ENCODE data around the gene TCAP.

The TCAP gene

DNA sequence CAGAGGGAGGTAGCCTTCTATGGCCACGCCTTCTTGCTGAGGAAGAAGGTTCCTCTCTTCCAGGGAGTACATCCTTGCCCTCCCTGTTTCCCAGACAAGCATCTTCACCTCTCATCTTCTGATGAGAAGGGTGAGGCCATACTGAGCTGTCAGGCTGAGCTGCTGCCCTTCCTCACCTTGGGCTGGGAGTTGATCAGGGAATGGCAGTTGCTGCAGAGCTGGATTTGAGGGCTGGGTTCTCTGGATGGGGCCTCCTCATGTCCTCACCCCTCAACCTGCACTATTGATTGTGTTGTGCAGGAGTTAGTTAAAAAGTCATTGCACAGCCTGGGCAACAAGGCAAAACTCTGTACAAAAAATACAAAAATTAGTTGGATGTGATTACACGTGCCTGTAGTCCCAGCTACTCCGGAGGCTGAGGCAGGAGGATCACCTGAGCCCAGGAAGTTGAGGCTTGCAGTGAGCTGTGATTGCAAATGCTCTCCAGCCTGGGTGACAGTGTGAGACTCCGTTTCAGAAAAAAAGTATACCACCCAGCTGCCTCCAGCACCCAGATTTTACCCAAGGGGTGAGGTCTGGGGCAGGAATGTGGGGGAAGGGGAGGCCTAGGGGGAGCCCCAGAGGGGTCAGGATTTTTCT lies 36.8 kb downstream of the TCAP start:
- TF ChIP-seq, protein P1, sequence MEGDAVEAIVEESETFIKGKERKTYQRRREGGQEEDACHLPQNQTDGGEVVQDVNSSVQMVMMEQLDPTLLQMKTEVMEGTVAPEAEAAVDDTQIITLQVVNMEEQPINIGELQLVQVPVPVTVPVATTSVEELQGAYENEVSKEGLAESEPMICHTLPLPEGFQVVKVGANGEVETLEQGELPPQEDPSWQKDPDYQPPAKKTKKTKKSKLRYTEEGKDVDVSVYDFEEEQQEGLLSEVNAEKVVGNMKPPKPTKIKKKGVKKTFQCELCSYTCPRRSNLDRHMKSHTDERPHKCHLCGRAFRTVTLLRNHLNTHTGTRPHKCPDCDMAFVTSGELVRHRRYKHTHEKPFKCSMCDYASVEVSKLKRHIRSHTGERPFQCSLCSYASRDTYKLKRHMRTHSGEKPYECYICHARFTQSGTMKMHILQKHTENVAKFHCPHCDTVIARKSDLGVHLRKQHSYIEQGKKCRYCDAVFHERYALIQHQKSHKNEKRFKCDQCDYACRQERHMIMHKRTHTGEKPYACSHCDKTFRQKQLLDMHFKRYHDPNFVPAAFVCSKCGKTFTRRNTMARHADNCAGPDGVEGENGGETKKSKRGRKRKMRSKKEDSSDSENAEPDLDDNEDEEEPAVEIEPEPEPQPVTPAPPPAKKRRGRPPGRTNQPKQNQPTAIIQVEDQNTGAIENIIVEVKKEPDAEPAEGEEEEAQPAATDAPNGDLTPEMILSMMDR (IDR thresholded peaks at IDR 0.05): no peak

DNA sequence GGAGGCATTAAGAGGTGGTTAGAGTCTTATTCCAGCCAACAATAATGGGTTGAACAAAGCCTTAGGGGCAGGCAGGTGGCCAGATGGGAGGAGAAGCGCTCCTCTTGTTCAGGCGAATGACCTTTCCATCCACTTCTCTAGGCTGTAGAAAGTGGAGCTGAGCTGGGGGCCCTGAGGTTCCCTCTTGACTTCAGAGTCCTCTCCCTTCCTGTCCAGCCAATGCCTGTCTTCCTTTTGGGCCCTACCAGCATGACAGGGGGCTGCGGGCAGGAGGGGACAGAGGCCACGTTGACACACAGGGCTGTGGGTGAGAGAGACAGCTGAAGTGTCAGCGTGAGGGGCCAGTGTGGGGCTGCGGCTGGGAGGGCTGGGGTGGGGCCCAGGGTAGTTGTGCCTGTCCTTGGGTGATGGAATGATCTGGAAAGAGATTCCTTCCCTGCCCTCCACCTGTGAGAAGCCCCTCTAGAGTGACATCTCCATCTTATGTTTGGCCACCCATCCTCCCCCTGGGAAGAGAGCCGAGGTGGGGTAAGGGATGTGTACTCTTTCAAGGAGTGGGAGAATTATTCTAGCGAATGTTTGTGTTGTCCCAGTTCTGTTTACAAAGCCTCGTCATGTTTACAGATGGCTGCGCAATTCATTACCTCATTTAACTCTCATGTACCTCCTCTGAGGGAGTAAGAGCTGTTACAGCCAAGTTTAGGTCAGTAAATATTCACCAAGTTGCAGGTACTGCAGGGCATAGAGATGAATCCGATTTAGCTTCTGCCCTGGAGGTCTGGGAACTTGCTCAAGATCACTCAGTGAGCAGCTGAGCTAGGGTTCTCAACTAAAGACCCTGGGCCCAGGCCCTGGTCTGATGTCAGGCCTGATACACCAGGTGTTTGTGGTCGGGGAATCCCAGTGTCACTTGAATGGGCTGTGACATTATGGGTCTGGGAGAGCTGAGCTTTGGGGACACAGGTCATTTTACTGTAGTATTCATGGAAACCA lies 38.0 kb downstream of the TCAP start:
- TF ChIP-seq, protein P1 (IDR thresholded peaks at IDR 0.05): no peak

DNA sequence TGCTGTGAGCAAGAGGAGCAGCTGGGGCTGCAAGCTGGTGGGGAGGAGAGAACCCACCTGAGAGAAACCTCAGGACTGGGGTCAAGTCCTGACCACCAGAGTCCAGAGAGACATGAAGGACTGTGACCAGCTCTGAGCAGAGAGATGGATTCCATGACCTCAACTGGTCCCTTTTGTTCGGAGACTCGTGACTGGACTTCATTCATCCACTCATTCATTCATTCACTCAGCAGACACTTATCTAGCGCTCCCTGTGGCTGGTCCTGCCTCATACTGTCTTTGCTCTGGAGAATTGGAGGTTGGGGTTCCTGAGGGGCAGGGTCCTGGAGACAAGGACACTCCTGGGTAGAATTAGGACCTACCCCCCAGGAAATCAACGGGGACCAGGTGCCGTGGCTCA lies 38.8 kb downstream of the TCAP start:
- TF ChIP-seq, protein P1 (IDR thresholded peaks at IDR 0.05): no peak

DNA sequence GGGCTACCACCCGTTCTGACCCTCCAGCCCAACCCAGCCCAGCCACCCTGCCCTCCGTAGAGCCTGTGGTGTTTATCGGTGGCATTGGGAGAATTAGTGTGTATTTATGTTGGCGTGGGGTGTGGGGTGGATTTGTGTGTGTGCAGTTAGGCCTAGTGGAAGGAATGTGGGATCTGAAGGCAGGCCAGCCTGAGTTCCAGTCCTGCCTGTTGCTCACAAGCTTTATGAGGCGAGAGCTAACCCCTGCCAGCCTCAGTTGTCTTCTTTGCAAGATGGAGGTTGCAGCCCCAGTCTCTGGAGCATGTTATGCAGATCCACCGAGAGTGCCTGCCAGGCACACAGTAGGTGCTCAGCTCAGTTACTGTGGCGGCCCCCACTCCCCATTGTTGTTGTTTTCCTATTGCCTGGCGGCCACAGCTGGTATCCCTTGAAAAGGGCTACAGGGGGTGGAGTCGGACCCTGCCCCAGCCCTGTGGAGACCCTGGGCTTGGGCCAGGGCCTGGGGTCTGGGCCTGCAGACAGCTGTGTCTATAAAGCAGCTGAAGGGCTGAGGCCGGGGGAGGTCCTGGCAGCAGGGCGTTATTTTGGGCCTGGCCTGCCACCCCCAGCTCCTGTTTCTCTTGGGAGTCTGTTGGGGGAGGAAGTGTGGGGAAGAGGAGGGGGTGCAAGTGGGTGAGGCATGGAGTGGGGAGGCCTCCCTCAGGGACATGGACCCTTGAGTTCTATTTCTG lies 39.8 kb downstream of the TCAP start:
- TF ChIP-seq, protein P1 (IDR thresholded peaks at IDR 0.05): peak; percentile 19; the same call in 1 of the 2 replicates

DNA sequence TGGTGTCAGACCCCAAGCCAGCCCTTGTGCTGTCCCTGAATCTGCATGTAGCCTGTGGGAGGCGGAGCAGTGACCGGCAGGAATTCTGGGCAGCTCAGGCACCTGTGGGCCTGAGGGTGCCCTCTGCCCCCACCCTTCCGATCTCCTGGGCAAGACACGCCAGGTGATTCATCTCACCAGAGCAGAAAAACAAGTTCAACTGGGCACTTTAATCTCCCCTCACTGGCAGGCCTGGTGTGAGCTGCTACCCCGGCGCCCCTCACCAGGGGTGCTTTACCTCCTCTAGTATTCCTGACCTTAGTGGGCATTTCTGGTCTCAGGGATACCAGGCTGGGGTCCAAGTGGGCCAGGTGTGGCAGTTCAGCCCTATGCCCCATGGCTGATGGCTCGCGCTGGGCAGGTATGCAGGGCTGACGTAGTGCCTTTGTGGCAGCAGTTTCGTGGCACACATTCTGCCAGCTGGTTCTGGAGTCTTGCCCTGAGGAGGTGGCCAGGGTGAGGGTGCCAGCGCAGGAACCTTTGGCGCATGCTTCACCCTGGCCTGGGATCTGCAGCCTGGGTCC lies 40.7 kb downstream of the TCAP start:
- TF ChIP-seq, protein P1 (IDR thresholded peaks at IDR 0.05): no peak

DNA sequence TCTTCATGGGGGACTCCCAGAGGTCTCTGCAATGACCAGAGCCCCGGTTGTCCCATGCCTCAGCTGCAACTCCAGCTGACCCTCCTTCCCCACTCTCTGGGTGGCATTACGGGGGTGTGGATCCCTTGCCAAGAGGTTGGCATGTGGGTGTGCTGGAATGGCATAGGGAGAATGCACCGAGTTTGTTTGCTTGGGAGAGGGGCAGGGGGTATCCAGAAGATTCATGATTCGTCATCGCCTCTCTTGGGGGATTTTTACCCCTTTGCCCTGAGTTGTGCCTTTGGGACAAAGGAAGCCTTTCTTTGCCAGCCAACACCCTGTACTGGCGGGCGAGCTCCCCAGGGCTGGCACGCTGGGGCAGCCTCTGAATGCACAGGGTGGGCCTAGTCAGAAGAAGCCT lies 41.2 kb downstream of the TCAP start:
- TF ChIP-seq, protein P1 (IDR thresholded peaks at IDR 0.05): no peak

DNA sequence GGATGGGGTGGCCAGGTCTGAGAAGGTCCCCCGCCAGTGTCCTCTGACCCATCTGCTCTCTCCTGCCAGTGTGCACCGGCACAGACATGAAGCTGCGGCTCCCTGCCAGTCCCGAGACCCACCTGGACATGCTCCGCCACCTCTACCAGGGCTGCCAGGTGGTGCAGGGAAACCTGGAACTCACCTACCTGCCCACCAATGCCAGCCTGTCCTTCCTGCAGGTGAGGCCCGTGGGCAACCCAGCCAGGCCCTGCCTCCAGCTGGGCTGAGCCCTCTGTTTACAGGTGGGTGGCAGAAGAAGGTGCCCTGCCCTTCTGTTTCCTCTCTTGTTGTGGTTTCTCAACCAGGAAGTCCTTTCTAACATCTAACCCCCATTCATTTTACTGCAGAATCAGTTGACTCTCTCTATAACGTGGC lies 41.8 kb downstream of the TCAP start:
- TF ChIP-seq, protein P1 (IDR thresholded peaks at IDR 0.05): no peak

Data from LNCAP (cell line).